GM21423 (cell line): ENCODE measurements around the gene ARMH1.
"Not testable (repeated sequence)": the region's sequence is repeated elsewhere in the genome, so short reads cannot be mapped to it uniquely, and the experiment has no call there.

Experiments used
- ATAC-seq: cut with Tn5 transposase; IDR thresholded peaks from one replicate; pipeline ENCODE4 v1.9.1; 2021; ENCODE audit warnings: mild to moderate bottlenecking, moderate library complexity; ENCODE audit not compliant: unreplicated experiment

ARMH1 gene

GRCh38 chr1:44664730-44665370 is 9.7 kb upstream of the ARMH1 start:
- ATAC-seq, result no peak

- ATAC-seq, result not testable (repeated sequence)
Observed at GRCh38 chr1:44666719-44667118, 7.8 kb upstream of the ARMH1 start.

GRCh38 chr1:44670751-44671640 is 3.5 kb upstream of the ARMH1 start:
- ATAC-seq, result no peak

GRCh38 chr1:44672254-44672955 is 2.1 kb upstream of the ARMH1 start:
- no peak for ATAC-seq

GRCh38 chr1:44672961-44673674 is 1.4 kb upstream of the ARMH1 start:
- ATAC-seq, result no peak

- peak; percentile 4 for ATAC-seq
Observed at GRCh38 chr1:44673675-44674112, 820 bp upstream of the ARMH1 start.

- ATAC-seq, result no peak
Observed at GRCh38 chr1:44675186-44675585, 672 bp downstream of the ARMH1 start.

- ATAC-seq, result no peak
Observed at GRCh38 chr1:44676484-44677200, 2.1 kb downstream of the ARMH1 start.

GRCh38 chr1:44677201-44677766 is 2.8 kb downstream of the ARMH1 start:
- no peak for ATAC-seq

- ATAC-seq, result no peak
Observed at GRCh38 chr1:44678120-44678519, 3.6 kb downstream of the ARMH1 start.

- no peak for ATAC-seq
Observed at GRCh38 chr1:44678626-44679025, 4.1 kb downstream of the ARMH1 start.

- no peak for ATAC-seq
Observed at GRCh38 chr1:44679468-44679867, 5.0 kb downstream of the ARMH1 start.

- no peak for ATAC-seq
Observed at GRCh38 chr1:44681905-44682882, 7.7 kb downstream of the ARMH1 start.

GRCh38 chr1:44682883-44683265 is 8.4 kb downstream of the ARMH1 start:
- ATAC-seq, result no peak

GRCh38 chr1:44684525-44684924 is 10.0 kb downstream of the ARMH1 start:
- peak; percentile 73 for ATAC-seq

- ATAC-seq, result no peak
Observed at GRCh38 chr1:44685218-44685617, 10.7 kb downstream of the ARMH1 start.

- no peak for ATAC-seq
Observed at GRCh38 chr1:44685881-44686280, 11.4 kb downstream of the ARMH1 start.

- ATAC-seq, result no peak
Observed at GRCh38 chr1:44688760-44689446, 14.4 kb downstream of the ARMH1 start.
